Epidermal melanocyte (primary cell): ENCODE results near the gene BRD9.
"Not testable (repeated sequence)": the region's sequence is repeated elsewhere in the genome, so short reads cannot be mapped to it uniquely, and the experiment has no call there.

Experiments used
- DNase-seq: peaks from one replicate; pipeline ENCODE4 v3.0.0; 2011; ENCODE audit warnings: low spot score; ENCODE audit not compliant: insufficient read length

Gene BRD9

DNA sequence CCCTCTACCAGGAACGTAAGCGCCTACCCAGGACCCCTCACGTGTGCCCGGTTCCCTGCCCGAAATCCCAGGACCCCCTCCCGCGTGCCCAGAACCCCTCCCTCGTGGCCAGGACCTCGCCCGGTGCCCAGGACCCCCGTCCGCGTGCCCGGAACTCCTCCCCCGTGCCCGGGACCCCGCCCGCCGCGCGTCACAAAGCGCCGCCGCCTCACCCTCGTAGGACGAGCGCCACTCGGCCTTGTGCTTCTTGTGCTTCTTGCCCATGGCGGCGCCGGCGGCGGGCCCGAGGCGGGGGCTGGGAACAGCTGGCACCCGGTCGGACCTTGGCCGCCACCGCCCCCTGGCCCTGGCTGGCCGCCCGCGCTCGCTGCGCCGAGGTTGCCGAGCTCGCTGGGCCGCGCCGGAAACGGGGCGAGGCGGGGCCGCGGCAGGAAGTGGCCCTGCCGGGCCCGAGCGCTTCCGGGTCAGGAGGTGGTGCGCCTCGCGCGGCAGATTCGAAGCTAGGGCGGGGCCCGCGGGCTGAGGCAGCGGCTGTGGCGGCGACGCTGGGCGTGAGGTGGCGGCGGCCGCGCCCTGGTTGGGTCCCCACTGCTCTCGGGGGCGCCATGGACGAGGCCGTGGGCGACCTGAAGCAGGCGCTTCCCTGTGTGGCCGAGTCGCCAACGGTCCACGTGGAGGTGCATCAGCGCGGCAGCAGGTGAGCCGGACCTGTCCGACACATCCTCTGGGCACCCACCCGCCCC lies at the start of gene BRD9, which contains the start of gene TRIP13:
Gene BRD9 (minus strand): TSS at position 408 of the 743 bp plus-strand sequence. CDS start 144 bp downstream, at position 264.
Gene TRIP13 (plus strand): TSS at position 491 of the 743 bp plus-strand sequence. CDS start 115 bp downstream, at position 606.
- peak; percentile 98 for DNase-seq

DNA sequence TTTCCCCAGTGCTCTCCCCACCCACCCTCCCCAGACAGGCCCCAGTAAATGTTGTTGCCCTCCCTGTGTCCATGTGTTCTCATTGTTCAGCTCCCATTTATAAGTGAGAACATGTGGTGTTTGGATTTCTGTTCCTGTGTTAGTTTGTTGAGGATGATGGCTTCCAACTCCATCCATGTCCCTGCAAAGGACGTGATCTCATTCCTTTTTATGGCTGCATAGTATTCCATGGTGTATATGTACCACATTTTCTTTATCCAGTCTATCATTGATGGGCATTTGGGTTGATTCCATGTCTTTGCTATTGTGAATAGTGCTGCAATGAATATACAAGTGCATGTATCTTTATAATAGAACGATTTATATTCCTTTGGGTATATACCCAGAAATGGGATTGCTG lies 48.1 kb upstream of the BRD9 start:
- not testable (repeated sequence) for DNase-seq

DNA sequence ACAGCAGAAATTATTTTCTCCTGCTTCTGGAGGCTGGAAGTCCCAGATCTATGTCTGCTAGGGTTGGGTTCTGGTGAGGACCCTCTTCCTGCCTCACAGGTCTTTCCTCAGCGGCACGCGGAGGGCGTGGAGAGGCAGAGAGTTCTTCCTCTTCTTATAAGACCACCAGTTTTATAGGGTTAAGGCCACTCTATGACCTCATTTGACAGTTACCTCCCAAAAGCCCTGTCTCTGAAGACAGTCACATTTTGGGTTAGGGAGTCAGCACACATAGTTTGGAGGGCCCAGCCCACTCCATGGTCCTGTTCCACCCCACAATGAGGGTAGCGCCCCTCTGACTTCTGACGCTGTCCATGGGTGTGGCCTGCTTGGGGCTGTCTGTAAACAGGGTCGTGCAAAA lies 46.8 kb upstream of the BRD9 start:
- no peak for DNase-seq

DNA sequence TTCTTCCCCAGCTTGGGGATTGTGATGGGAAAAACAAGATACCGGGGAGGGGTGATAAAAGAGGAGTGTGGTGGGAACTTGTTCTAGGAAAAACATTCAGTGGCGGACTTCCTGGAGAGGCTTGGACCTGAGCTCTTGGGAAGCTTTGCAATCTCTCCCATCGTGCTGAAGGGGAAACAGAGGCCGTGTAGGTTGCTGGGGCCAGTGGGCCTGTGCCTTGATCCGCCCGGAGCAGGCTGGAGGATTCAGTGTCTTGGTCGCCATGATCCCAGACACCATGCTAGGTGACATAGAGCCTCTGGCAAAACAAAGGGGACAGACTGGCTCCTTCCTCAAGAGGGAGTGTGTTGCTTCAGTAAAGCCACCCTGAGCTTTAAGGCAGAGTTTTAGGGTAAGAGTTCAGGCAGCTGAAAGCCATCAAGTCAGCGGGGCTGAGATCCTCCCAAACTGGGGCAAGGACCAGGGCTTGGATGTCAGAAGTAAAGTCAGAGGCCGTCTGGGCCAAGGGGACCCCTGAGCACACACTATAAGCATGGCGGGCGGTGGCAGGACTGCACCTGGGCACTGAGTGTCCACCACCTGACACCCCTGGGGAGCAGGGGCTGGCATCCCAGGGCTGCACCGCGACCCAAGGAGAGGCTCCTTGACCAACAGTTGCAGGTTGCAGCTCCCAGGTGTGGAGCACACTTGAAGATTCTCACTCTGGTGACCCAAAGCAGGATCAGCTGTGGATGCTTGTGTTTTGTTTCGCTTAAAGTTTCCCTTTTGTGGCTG lies 44.7 kb upstream of the BRD9 start:
- no peak for DNase-seq

DNA sequence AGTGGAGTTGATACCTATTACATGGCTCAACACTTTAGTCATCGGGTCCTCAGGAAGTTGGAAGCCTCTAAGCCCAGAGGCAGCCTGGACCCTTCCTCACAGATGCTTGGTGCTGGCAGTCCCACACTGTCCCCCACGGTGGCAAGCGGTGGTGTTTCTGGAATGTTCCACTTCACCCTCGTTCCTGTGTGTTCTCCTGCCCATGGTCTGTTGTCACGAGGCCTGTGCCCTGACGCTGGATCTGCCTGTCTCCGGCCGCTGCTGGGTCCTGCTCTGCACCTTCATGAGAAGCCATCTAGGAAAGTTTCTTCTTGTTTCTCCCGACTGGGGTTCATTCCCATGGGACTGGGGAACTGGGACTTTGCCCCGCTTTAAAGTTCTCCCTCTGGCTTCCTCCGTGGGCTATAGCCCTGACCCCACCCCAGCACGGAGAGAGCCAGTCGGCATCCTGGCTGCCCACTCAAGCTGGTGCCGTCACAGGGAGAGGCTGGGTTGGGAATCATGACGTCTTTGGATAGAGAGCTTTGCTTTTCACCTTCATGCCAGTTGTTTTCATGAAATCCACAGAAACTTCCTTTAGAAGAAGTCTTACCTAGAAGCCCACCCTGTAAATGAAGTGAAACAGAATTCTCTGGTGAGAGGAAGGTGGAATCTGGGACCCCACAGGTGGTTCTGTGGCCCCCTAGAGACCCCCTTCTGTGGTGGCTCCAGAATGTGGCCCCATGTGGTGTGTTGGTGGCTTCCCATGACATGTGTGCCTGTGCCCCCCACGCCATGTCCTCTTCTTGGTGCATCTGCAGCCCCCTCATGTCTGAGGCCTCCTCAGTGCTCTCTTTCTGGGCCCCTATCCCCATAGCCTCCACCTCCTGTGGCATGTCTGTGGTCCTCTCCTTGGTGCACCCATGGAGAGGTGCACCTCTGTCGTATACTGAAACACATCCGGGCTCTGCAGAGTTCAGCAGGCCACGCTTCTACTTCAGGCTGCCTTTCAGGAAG lies 43.8 kb upstream of the BRD9 start:
- DNase-seq: no peak

DNA sequence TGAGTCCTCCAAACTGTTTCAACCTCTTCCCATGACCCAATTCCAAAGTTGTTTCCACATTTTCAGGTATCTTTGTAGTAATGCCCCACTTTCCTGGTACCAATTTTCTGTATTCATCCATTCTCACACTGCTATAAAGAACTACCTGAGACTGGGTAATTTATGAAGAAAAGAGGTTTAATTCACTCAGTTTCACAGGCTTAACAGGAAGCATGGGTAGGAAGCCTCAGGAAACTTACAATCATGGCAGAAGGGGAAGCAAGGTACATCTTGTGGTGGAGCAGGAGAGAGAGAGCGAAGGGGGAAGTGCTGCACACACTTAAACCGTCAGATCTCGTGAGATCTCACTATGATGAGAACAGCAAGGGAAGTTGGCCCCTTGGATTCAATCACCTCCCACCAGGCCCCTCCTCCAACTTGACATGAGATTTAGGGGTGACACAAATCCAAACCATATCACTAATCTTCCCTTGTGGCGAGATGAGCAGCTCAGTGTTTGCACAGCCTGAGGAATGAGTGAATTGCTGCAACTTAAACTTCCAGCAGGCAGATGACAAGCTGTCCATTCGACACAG lies 43.0 kb upstream of the BRD9 start:
- no peak for DNase-seq

DNA sequence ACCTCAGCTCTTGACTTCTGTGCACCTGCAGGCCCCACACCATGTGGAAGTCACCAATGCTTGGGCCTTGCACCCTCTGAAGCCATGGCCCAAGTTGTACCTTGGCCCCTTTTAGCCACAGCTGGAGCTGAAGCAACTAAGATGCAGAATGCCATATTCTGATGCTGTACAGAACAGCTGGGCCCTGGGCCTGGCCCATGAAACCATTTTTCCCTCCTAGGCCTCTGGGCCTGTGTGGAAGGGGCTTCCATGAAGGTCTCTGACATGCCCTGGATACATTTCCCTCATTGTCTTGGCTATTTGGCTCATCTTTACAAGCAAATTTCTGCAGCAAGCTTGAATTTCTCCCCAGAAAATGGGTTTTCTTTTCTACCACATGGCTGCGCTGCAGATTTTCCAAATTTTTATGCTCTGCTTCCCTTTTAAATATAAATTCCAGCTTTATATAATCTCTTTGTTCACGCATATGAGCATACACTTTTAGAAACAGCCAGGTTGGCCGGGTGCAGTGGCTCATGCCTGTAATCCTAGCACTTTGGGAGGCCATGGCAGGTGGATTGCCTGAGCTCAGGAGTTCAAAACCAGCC lies 41.9 kb upstream of the BRD9 start:
- DNase-seq: not testable (repeated sequence)

DNA sequence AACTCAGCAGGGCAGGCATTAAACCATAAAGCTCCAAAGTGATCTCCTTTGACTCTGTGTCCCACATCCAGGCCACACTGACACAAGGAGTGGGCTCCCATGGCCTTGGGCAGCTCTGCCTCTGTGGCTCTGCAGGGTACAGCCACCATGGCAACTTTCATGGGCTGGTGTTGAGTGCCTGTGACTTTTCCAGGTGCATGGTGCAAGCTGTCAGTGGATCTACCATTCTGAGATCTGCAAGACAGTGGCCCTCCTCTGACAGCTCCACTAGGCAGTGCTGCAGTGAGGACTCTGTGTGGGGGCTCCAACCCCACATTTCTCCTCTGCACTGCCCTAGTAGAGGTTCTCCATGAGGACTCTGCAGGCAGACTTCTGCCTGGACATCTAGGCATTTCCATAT lies 41.4 kb upstream of the BRD9 start:
- not testable (repeated sequence) for DNase-seq

DNA sequence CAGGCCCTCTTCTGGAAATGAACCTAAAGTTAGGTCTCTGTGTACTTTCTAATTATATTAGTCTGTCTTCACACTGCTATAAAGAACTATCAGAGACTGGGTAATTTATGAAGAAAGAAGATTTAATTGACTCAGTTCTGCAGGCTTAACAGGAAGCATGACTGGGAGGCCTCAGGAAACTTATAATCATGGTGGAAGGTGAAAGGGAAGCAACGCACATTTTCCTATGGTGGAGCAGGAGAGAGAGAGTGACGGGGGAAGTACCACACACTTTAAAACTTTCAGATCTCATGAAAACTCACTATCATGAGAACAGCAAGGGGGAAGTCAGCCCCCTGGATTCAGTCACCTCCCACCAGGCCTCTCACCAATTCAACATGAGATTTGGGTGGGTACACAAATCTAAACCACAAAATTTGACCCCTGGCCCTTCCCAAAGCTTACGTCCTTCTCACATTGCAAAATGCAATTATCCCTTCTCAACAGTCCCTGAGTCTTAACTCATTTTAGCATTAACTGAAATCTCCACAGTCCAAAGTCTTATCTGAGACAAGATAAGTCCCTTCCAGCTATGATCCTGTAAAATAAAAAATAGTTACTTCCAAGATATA lies 40.8 kb upstream of the BRD9 start:
- no peak for DNase-seq

DNA sequence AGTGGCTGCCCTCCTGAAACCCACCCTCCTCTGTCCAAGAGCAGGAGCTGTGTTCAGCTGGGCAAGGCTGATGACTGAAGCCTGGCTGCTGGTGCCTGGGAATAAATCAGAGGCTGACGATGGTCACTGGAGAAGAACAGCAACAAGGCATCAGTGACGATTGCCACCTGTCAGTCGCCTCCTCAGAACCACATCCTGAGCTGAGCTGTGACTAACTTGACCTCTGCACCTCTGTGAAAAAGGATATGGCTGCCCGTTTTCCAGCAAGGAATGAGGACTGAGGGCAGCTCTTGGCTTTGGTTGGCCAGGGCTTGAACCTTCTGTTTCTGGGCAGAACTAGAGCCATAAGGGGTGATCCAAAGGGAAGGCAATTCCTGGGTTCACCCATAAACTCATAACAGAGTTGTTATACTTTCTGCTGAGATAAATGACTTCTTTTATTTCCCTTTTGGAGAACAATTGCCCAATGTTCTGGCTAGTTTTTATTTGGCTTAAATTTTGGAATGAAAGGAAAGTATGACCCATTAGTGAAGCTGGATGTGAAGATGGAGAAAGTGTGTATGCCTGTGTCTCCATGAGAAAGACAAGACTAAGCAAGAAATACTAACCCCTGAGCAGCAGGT lies 40.1 kb upstream of the BRD9 start:
- no peak for DNase-seq

DNA sequence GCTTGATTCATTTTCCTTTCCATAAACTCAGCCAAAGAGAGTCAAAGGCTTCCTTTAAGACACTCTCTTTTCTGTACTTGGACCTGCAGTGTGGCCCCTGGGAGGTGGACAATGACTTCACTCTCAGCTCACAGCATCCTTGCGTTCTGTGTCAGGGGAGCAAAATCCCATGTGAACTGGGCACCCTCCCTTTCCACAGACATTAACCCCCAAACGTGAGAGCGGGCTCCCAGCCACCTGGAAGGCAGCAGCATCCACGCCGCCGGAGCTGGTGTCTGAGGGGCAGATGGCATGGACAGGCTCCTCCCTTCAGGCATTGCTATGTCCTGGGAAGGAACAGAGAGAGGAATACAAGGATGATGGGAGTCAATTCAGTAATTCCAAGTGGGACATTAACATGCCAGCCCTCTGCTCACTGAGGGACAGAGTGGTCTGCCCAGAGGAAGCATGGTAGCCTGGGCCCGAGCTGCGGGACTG lies 39.6 kb upstream of the BRD9 start:
- no peak for DNase-seq

DNA sequence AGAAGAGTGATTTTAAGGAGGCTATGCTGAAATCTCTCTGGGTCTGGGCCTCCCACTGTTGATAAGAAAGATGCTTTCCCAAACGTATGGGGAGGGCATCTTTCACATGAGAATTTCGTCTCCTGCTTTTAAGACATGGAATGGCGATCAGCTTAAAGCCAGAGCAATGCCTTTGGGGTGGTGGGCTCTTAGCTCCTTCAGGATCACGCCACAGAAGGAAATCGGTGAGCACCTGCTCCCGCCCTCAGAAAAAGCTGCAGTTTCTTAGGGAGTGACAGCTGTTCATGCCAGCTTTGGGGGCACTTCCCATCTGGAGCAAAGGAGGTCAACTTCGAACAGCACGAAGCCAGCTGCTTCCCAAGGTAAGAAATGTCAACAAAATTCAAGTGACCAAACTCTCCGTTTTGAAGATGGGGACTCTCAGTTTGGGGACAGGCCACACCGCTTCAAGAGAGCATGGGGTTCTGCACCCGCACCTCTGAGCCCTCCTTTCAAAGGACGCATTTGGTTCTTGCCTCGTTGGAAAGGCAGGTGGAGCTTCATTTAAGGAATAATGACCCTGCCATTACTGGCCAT lies 39.1 kb upstream of the BRD9 start:
- no peak for DNase-seq

DNA sequence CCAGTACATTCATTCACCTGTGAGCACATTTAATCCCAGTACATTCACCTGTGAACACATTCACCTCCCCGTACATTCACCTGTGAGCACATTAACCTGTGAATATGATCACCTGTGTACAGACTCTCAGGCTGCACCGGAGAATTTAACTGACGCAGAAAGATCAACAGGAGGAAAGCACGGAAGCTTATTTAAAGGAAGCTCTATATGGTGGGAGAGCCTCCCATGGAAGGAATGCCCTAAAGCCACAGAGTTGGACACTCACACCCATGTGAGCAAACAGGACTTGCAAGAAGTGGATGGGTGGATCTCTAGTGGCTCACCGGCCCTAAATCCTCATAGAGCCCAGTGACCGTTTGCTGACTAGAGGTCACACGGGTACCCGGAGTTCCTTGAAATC lies 38.3 kb upstream of the BRD9 start:
- no peak for DNase-seq

DNA sequence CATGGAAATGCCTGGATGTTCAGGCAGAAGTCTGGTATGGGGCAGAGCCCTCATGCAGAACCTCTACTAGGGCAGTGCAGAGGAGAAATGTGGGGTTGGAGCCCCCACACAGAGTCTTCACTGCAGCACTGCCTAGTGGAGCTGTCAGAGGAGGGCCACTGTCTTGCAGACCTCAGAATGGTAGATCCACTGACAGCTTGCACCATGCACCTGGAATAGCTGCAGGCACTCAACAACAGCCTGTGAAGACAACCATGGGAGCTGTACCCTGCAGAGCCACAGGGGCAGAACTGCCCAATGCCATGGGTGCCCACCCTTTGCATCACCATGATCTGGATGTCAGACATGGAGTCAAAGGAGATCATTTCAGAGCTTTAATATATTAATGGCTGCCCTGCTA lies 37.0 kb upstream of the BRD9 start:
- DNase-seq: no peak

DNA sequence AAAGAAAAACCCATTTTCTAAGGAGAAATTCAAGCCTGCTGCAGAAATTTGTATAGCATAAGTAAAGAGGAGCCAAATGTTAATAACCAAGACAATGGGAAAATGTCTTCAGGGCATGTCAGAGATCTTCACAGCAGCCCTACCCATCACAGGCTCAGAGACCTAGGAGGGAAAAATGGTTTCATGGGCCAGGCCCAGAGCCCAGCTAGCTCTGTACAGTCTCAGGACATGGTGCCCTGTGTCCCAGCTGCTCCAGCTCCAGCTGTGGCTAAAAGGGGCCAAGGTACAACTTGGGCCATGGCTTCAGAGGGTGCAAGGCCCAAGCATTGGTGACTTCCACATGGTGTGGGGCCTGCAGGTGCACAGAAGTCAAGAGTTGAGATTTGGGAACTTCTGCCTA lies 36.6 kb upstream of the BRD9 start:
- DNase-seq: not testable (repeated sequence)

DNA sequence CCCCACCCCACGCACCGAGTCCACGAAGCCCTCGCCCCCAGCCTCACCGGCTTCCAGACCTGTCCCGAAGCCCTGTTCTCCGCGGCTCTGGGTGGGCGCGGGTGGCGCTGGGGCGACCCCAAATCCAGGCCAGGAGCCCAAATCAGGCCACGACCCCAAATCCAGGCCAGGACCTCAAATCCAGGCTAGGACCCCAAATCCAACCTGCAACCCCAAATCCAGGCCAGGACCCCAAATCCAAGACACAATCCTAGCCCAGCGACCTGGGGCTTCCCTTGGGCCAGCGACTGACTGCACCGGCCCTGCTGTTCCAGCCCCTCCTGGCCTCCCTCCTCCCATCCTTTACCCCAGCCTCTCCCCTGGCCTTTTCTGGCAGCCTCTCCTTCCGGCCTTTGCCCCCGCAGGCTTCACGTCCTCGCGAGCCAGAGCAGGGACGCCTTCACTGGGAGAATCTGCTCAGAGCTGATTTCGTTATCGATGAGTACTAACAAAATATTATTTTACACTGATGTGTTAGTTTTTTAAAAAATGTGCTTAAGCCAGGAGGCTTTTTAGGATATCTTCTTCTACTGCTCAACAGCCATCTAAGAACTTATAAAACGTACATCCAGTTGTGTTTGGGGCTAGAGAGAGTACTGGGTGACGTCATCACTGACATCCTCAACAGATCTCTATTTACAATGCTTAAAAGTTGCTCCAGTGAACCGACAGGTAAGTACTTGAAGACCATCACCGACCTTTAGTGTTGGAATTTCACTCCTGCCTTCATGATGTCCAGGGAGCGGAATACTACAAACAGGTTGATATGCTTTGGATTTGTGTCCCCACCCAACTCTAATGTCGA lies 34.8 kb upstream of the BRD9 start:
- DNase-seq: no peak

DNA sequence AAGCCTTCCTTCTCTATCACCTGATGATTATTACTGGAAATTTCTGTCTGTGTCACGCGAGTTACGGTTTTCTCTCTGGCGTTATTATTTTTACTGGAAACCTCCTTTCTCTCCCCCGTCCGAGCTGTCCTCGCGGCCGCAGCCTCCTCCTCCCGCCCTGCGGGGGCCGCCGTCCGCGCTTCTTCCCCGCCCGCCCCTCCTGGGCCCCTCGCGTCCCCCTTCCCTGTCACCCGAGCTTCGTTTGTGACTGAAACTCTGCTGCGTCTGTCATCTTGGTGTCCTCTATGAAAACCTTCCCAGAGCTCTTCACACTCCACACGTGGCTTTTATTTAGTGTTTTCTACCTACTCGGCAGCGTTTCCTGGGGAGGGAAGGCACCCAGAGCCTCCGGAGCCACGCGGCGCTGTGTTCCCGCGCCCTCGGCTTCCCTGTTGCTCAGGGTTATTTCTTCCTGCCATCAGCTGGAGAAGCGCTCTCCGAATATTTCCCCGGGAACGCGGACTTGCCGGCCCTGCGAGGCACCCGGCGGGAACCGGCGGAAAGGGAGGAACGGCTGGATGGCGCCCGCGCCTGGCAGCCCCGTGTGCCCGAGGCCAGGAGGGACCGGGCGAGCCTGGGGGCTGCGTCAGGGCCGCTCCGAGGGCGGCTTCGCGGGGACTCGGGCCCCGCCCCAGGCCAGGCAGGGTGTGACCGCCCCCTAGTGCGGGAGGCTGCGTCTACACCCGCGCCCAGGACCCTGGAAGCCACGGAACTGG lies 34.0 kb upstream of the BRD9 start:
- DNase-seq: no peak
